HepG2 (cell line): Measurements from ENCODE around the gene PSIP1. TPM values are rescaled to one million over a fixed set of nuclear protein-coding genes. Genes with fewer than 3 reads are reported as not detected.

Experiments
- ATAC-seq: fragments of 200-7000 bp; cut with Tn5 transposase; 3 replicates; pipeline ENCODE4 v1.9.1; 2020; ENCODE audit warnings: mild to moderate bottlenecking, moderate library complexity
- BruUV-seq: library from RNA; stranded (reverse); fragments of 400-500 nt; replicated peaks from 2 replicates; lab custom pipeline; 2021; lab: Mats Ljungman, UMichigan
- CTCF ChIA-PET: fragments of 300-600 bp; formaldehyde crosslinking; extraction: SDS; loops from one replicate; lab custom pipeline; 2021; ENCODE audit warnings: low total read pairs, inconsistent platforms, low intra/inter-chr PET ratio; lab: Yijun Ruan, JAX
- POLR2A ChIA-PET: fragments of 350-600 bp; sonication (Branson Sonifier 250); formaldehyde crosslinking; loops from one replicate; lab custom pipeline; 2020; ENCODE audit warnings: antibody characterized with exemption, inconsistent platforms; lab: Yijun Ruan, JAX
- DNase-seq: peaks from one replicate; pipeline ENCODE4 v3.0.0-alpha.2; 2015; ENCODE audit warnings: low spot score
- FAIRE-seq: peaks from 3 replicates; lab custom pipeline; 2011; peaks lifted over from hg19 to GRCh38; lab: Jason Lieb, UNC
- H2AFZ ChIP-seq: one replicate; pipeline ENCODE4 v1.6.1; 2011; ENCODE audit warnings: low read length, inconsistent platforms
- H3K27ac ChIP-seq: fragments of 300-600 bp; 3 replicates; pipeline ENCODE4 v1.8.0; 2011; ENCODE audit warnings: mixed run types, mild to moderate bottlenecking, mixed read lengths, low read length, inconsistent platforms; ENCODE audit not compliant: insufficient read depth; ENCODE audit errors: extremely low read length
- H3K27me3 ChIP-seq, 2 experiments: fragments of 200-600 bp in 1 of 2; 2 replicates in 1 of 2; 3 replicates in 1 of 2; pipeline versions ENCODE4 v1.6.0 to v1.8.0; 2011; ENCODE audit warnings: low read length in 2 of 2, mild to moderate bottlenecking in 2 of 2, moderate library complexity in 2 of 2, inconsistent platforms in 1 of 2; ENCODE audit not compliant: insufficient read depth in 2 of 2, control insufficient read depth in 1 of 2
- H3K36me3 ChIP-seq, 2 experiments: fragments of 200-600 bp in 1 of 2; replicated peaks in 1 of 2; 2 replicates in 1 of 2; 3 replicates in 1 of 2; pipeline versions ENCODE4 v1.5.1 to v1.8.0; 2011; ENCODE audit warnings: low read length in 2 of 2, inconsistent platforms in 1 of 2; ENCODE audit not compliant: insufficient read depth in 2 of 2, control insufficient read depth in 1 of 2
- H3K4me1 ChIP-seq: 2 replicates; pipeline ENCODE4 v1.5.1; 2012; ENCODE audit warnings: low read length, inconsistent platforms; ENCODE audit not compliant: insufficient read depth
- H3K4me2 ChIP-seq: 2 replicates; pipeline ENCODE4 v1.6.0; 2011; ENCODE audit warnings: low read depth, low read length, inconsistent platforms
- H3K4me3 ChIP-seq, 3 experiments: fragments of 200-600 bp in 1 of 3; sonication (generic), shearing (Covaris generic) in 1 of 3; replicated peaks in 1 of 3; 2 replicates each; pipeline ENCODE4 v1.5.1; 2011 to 2016; ENCODE audit warnings: low read length in 3 of 3, inconsistent platforms in 2 of 3, low read depth in 2 of 3, mild to moderate bottlenecking in 2 of 3, control low read depth in 1 of 3, mixed read lengths in 1 of 3; ENCODE audit not compliant: insufficient read depth in 1 of 3
- H3K79me2 ChIP-seq: one replicate; pipeline ENCODE4 v1.6.1; 2011; ENCODE audit warnings: low read length, inconsistent platforms; ENCODE audit not compliant: insufficient read depth
- H3K9ac ChIP-seq: 2 replicates; pipeline ENCODE4 v1.6.0; 2011; ENCODE audit warnings: mild to moderate bottlenecking, low read depth, low read length, inconsistent platforms; ENCODE audit not compliant: insufficient read depth
- H3K9me3 ChIP-seq: 2 replicates; pipeline ENCODE4 v1.5.1; 2012; ENCODE audit warnings: mild to moderate bottlenecking, low read length
- H4K20me1 ChIP-seq: 2 replicates; pipeline ENCODE4 v1.6.0; 2011; ENCODE audit warnings: inconsistent platforms, mild to moderate bottlenecking, low read length, moderate library complexity; ENCODE audit not compliant: insufficient read depth
- CTCF ChIP-seq: sonication (generic); formaldehyde crosslinking; IDR thresholded peaks from 2 replicates; pipeline ENCODE4 v1.5.0; 2020; ENCODE audit warnings: mild to moderate bottlenecking, missing genetic modification reagents, moderate library complexity
- ESRRA ChIP-seq: sonication (generic); formaldehyde crosslinking; IDR thresholded peaks from 2 replicates; pipeline ENCODE4 v1.5.1; 2020; ENCODE audit warnings: mild to moderate bottlenecking, low read depth, missing genetic modification reagents
- HNF4G ChIP-seq, 2 experiments: sonication (generic) in 1 of 2; formaldehyde crosslinking in 1 of 2; IDR thresholded peaks; 2 replicates each; pipeline versions ENCODE4 v1.4.0 to v1.6.1; 2011 to 2020; ENCODE audit warnings: borderline replicate concordance in 2 of 2, low read depth in 2 of 2, mild to moderate bottlenecking in 2 of 2, low read length in 1 of 2, missing genetic modification reagents in 1 of 2, moderate library complexity in 1 of 2
- STAG1 ChIP-seq: sonication (generic); formaldehyde crosslinking; IDR thresholded peaks from 2 replicates; pipeline ENCODE4 v1.4.0; 2020; ENCODE audit warnings: missing genetic modification reagents
- STAT6 ChIP-seq: sonication (generic); formaldehyde crosslinking; IDR thresholded peaks from 2 replicates; pipeline ENCODE4 v1.4.0; 2020; ENCODE audit warnings: missing genetic modification reagents, mild to moderate bottlenecking, borderline replicate concordance
- ZNF136 ChIP-seq: sonication (generic); formaldehyde crosslinking; IDR thresholded peaks from 2 replicates; pipeline ENCODE4 v1.8.1; 2022; ENCODE audit warnings: low read depth, mild to moderate bottlenecking, moderate library complexity, missing genetic modification reagents
- ZNF770 ChIP-seq: sonication (generic); formaldehyde crosslinking; IDR thresholded peaks from 2 replicates; pipeline ENCODE4 v1.5.0; 2020; ENCODE audit warnings: mild to moderate bottlenecking, missing genetic modification reagents
- WGBS: methylation state at CpG from one replicate; pipeline ENCODE4 v1.1.6; 2017; ENCODE audit warnings: low lambda C conversion rate; 5-methylcytosine and 5-hydroxymethylcytosine counted together
- in situ Hi-C: cut with HindIII; loops from 2 replicates; pipeline ENCODE4 v1.10.0; 2017; ENCODE audit warnings: low pct_unique_long_range_greater_than_20kb; ENCODE audit not compliant: extremely low pct_ligation_motif_present
- intact Hi-C: fragments of 100-400 bp; cut with micrococcal nuclease; formaldehyde crosslinking; loops from one replicate; pipeline ENCODE4 v1.10.0; 2022; ENCODE audit not compliant: unreplicated experiment
- polyA plus RNA-seq, 8 experiments: library from polyadenylated mRNA; depleted of rRNA in 3 of 8; stranded (reverse) in 7 of 8; unstranded in 1 of 8; fragments of >200 nt; fragmentation: Illumina TruSeq in 4 of 8; extraction: Trizol in 4 of 8; gene quantifications; 2 replicates each; pipeline versions ENCODE4 v1.2.1 to v1.2.3, GENCODE V29; 2011 to 2016; ENCODE audit warnings: low read depth in 4 of 8, missing spikeins in 1 of 8, mixed read lengths in 1 of 8; ENCODE audit not compliant: insufficient read depth in 1 of 8
- total RNA-seq, 5 experiments: library from RNA; depleted of rRNA; stranded (reverse); fragments of >200 nt; fragmentation: Illumina TruSeq; extraction: Trizol; gene quantifications; 2 replicates each; pipeline ENCODE4 v1.2.3, GENCODE V29; 2016; ENCODE audit warnings: low read depth in 1 of 5

PSIP1 gene
- total and polyA plus RNA-seq, 2 of the 13 experiments (the other 11 are each of a cell fraction or from before 2014, with no cell fraction given): 12.6 to 46.4 TPM

- H3K27ac ChIP-seq: no peak overlapping the region
- no peaks in the 10 kb centered on the region for H4K20me1 ChIP-seq
- POLR2A ChIA-PET: no interaction called here
- H3K4me2 ChIP-seq: no peak overlapping the region
- H3K4me1 ChIP-seq: no peaks in the 10 kb centered on the region
- BruUV-seq: no TSS peak
- H3K27me3 ChIP-seq: no peaks in the 10 kb centered on the region
- no peak overlapping the region for H2AFZ ChIP-seq
- peak; percentile 27 for DNase-seq
- H3K9ac ChIP-seq: no peak overlapping the region
- intact Hi-C loops (no loop called here), in situ Hi-C loops (no loop called here)
- no peak overlapping the region for H3K4me3 ChIP-seq
- TF ChIP-seq STAG1 (CRISPR knock-in tag): peak; percentile 13; the same call in 1 of the 2 replicates
- TF ChIP-seq ZNF136 (CRISPR knock-in tag): no peak
- peak; percentile 24 for TF ChIP-seq CTCF (CRISPR knock-in tag)
- peak; percentile 54; the same call in 2 of the 3 replicates for ATAC-seq
- FAIRE-seq: no peak
- H3K36me3 ChIP-seq: peaks cover 0 to 23% of the 10 kb centered on the region in 2 experiments; a peak in 2 of 5 replicates
- 66% methylated on average over 2 of the region's 2 CpGs for WGBS
- no peaks in the 10 kb centered on the region for H3K9me3 ChIP-seq
- CTCF ChIA-PET: no interaction called here
- H3K79me2 ChIP-seq: no peaks in the 10 kb centered on the region
These were observed 24.7 kb downstream of the PSIP1 start for GRCh38 chr9:15485836-15486666.

GRCh38 chr9:15484802-15485201 is 26.0 kb downstream of the PSIP1 start:
- WGBS: 87% methylated on average over 6 of the region's 6 CpGs
- H3K9me3 ChIP-seq: no peaks in the 10 kb centered on the region
- 0 out of 2 replicates have a peak, but pooled peaks cover 2% of the 10 kb centered on the region for H4K20me1 ChIP-seq
- in situ Hi-C loops: no loop called here
- ChIA-PET CTCF (no interaction called here), POLR2A (interaction anchor here (0.9 kb wide), 1 partner anchor 26 kb away, joined by 5 read pairs; the partner anchor contains the start of gene PSIP1)
- H3K27ac ChIP-seq: no peak overlapping the region
- H2AFZ ChIP-seq: no peak overlapping the region
- no peak for DNase-seq
- H3K9ac ChIP-seq: no peak overlapping the region
- peaks cover 9% of the 10 kb centered on the region for H3K4me1 ChIP-seq
- BruUV-seq: no TSS peak
- no peak overlapping the region for H3K4me2 ChIP-seq
- H3K4me3 ChIP-seq: no peak overlapping the region
- FAIRE-seq: no peak
- H3K27me3 ChIP-seq: no peaks in the 10 kb centered on the region
- no peak for ATAC-seq
- H3K36me3 ChIP-seq: peaks cover 0 to 23% of the 10 kb centered on the region in 2 experiments; a peak in 1 of 5 replicates
- no peaks in the 10 kb centered on the region for H3K79me2 ChIP-seq
- intact Hi-C loops: no loop called here
- TF ChIP-seq STAT6 (CRISPR knock-in tag) (no peak), HNF4G (IDR thresholded peaks at IDR 0.05; ENCODE audit: borderline replicate concordance, low read depth, low read length) (no peak), HNF4G (CRISPR knock-in tag; IDR thresholded peaks at IDR 0.05; ENCODE audit: borderline replicate concordance, low read depth) (no peak), ESRRA (CRISPR knock-in tag) (no peak), ZNF770 (CRISPR knock-in tag) (no peak)
